GM13977 (cell line): ENCODE results near the gene CEP126.

Experiments
- DNase-seq: peaks from one replicate; pipeline ENCODE4 v3.0.0; 2012; ENCODE audit warnings: low spot score
- in situ Hi-C: fragments of 300-500 bp; cut with MboI; formaldehyde crosslinking; loops from one replicate; pipeline ENCODE4 v1.12.0; 2022; ENCODE audit warnings: low sequenced_read_pairs, low pct_unique_long_range_greater_than_20kb, mixed read lengths, inconsistent platforms; ENCODE audit not compliant: unreplicated experiment
- TF ChIP-seq, protein P1 (sequence below): IDR thresholded peaks from 2 replicates; pipeline ENCODE4 v1.5.1; 2012; ENCODE audit warnings: mild to moderate bottlenecking, control low read depth; ENCODE audit not compliant: insufficient read depth; ENCODE audit errors: extremely low read depth, missing control alignments

CEP126 gene

DNA sequence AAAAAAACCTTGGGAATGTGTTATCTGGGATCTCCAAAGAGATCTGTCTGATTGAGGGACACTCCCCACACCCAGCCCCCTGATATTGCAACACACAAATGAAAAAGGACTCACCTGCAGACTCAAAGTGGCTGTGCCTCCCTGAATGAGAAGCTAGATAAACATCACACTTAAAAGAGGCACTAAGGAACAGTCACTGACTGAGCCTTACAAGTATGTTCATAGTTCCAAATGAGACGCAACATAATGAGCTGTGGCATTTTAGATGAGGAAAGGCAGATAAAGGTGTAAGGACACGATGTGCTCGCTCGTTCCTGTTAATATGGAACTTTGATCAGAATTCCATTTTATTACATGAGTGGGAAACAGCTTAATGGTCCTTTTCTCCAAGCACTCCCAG, 111.4 kb downstream of the CEP126 start:
- DNase-seq = no peak
- TF ChIP-seq, protein P1, sequence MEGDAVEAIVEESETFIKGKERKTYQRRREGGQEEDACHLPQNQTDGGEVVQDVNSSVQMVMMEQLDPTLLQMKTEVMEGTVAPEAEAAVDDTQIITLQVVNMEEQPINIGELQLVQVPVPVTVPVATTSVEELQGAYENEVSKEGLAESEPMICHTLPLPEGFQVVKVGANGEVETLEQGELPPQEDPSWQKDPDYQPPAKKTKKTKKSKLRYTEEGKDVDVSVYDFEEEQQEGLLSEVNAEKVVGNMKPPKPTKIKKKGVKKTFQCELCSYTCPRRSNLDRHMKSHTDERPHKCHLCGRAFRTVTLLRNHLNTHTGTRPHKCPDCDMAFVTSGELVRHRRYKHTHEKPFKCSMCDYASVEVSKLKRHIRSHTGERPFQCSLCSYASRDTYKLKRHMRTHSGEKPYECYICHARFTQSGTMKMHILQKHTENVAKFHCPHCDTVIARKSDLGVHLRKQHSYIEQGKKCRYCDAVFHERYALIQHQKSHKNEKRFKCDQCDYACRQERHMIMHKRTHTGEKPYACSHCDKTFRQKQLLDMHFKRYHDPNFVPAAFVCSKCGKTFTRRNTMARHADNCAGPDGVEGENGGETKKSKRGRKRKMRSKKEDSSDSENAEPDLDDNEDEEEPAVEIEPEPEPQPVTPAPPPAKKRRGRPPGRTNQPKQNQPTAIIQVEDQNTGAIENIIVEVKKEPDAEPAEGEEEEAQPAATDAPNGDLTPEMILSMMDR = no peak
- in situ Hi-C loops = no loop called here

DNA sequence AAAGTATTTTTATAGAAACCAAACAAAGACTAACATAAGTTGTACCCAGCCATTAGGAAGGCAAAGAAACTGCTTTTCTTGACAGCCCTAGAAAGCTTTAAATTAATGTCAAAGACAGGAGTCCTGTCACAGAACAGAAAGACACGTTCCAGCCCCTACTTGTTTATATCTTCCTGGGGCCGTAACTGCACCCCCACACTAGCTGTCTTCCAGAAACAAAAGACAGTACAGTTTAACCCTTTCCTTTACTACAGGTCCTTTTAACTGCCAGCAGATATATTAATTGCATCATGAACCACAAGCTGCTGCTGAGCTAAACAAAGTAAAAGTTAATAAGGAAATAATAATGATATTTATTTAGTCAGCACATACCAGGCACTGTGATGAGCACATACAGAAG, 112.1 kb downstream of the CEP126 start:
- TF ChIP-seq, protein P1 = no peak
- in situ Hi-C loops = no loop called here
- DNase-seq = no peak

DNA sequence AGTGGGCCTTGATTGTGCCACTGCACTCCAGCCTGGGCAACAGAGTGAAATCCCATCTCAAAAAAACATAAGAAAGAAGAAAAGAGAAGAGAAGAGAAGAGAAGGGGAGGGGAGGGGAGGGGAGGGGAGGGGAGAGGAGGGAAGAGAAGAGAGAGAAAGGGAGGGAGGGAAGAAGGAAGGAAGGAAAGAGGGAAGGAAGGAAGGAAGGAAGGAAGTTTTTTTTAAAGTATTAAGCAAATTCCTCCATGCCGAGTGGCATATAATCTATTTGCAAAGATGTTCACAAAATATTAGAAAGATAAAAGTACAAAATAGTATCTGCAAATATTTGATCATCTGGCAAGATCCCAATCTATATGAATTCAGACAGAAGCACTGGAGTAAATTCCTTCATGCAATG, 121.9 kb downstream of the CEP126 start:
- no peak for DNase-seq
- TF ChIP-seq, protein P1 = no peak
- in situ Hi-C loops = no loop called here

DNA sequence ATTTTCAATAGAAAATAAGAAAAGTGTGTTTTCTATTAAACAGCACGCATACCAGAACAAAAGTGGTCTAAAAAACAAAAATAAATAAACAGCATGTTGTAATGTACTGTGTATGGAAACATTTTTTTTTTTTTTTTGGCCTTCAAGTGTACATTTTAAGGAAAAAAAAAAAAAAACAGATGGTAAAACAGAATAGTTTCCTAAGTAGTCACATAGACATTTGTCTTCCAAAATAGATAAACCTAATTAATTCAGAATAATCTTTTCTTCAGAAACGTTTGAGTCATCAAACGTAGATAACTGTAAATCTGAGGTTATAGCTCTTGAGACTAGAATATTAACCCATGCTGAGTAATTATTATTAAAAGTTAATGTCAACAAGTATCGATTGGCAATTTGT, 132.0 kb downstream of the CEP126 start:
- in situ Hi-C loops = no loop called here
- no peak for DNase-seq

DNA sequence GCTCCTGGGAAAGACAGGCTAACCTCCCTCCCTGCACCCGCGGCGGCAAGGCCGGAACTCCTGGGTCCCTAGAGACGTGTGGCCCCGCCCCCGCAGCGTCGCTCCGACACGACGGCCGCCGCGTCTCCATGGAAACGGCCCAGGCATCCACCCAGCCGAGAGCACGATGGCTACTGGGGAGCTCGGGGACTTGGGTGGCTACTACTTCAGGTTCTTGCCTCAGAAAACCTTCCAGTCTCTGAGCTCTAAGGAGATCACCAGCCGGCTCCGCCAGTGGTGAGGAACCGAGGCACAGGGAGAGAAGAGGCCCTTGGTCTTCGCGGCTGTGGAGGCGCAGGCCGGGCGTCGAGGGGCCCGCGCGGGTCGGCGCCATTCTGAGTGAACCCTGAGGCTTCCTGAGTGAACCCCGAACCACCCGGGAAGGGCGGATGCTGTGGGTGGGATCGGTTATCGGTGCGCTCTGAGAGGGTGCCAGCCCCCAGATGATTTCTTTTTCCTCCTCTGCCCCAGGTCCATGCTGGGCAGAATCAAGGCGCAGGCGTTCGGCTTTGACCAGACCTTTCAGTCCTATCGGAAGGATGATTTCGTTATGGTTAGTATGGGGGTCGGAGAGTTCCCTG, 132.6 kb downstream of the CEP126 start, which contains the start of gene CFAP300:
CFAP300 (plus strand) TSS at position 133 of the 620 bp plus-strand sequence; CDS start at position 167, 34 bp downstream.
- DNase-seq = peak; percentile 60
- TF ChIP-seq, protein P1 = no peak
- in situ Hi-C loops = no loop called here

More for the DNA sequence above, 132.0 kb downstream of the CEP126 start:
- TF ChIP-seq, protein P1 = no peak
